ENCODE data around the gene MAPKAPK5.

MAPKAPK5 gene

GRCh38 chr12:111850526-111850925 lies 8.5 kb downstream of the MAPKAPK5 start:
- TF ChIP-seq CTCF (conservative IDR thresholded peaks at IDR 0.05; ENCODE audit: low read depth, low read length), result no peak
- peaks cover 45% of the 10 kb centered on the region; the same call in 1 of the 2 replicates for H3K79me2 ChIP-seq (ENCODE audit: insufficient read depth, low read depth)
- H3K4me2 ChIP-seq, result no peak overlapping the region
- no peak overlapping the region for H3K9ac ChIP-seq
- no peak overlapping the region for H3K4me3 ChIP-seq (IDR thresholded peaks at IDR 0.05; ENCODE audit: insufficient read depth, low read depth, low read length)
- H3K27me3 ChIP-seq (ENCODE audit: insufficient read depth, low read depth), result no peaks in the 10 kb centered on the region
- H3K27ac ChIP-seq, result no peak overlapping the region
- no peak overlapping the region for H2AFZ ChIP-seq (ENCODE audit: low read depth)
- no peaks in the 10 kb centered on the region for H3K4me1 ChIP-seq (ENCODE audit: low read depth, poor library complexity, severe bottlenecking)
- no peaks in the 10 kb centered on the region for H3K36me3 ChIP-seq (ENCODE audit: insufficient read depth)
- H4K20me1 ChIP-seq (ENCODE audit: insufficient read depth), result no peaks in the 10 kb centered on the region

- TF ChIP-seq CTCF (conservative IDR thresholded peaks at IDR 0.05; ENCODE audit: low read depth, low read length), result no peak
- Histone ChIP-seq H3K79me2 (ENCODE audit: insufficient read depth, low read depth) (peaks cover 69% of the 10 kb centered on the region; the same call in 1 of the 2 replicates), H3K27me3 (ENCODE audit: insufficient read depth, low read depth) (no peaks in the 10 kb centered on the region), H3K4me2 (no peak overlapping the region), H3K4me1 (ENCODE audit: low read depth, poor library complexity, severe bottlenecking) (no peaks in the 10 kb centered on the region), H3K4me3 (IDR thresholded peaks at IDR 0.05; ENCODE audit: insufficient read depth, low read depth, low read length) (no peak overlapping the region), H3K9ac (no peak overlapping the region), H3K27ac (no peak overlapping the region), H3K36me3 (ENCODE audit: insufficient read depth) (no peaks in the 10 kb centered on the region), H2AFZ (ENCODE audit: low read depth) (no peak overlapping the region), H4K20me1 (ENCODE audit: insufficient read depth) (no peaks in the 10 kb centered on the region)
Observed at GRCh38 chr12:111858186-111858585, 16.2 kb downstream of the MAPKAPK5 start.

- no peak overlapping the region for H2AFZ ChIP-seq (ENCODE audit: low read depth)
- no peak overlapping the region for H3K4me2 ChIP-seq
Observed at GRCh38 chr12:111858778-111859177, 16.8 kb downstream of the MAPKAPK5 start.

GRCh38 chr12:111864913-111865312 lies 22.9 kb downstream of the MAPKAPK5 start:
- Histone ChIP-seq H2AFZ (ENCODE audit: low read depth) (no peak overlapping the region), H3K27ac (no peak overlapping the region), H3K4me3 (IDR thresholded peaks at IDR 0.05; ENCODE audit: insufficient read depth, low read depth, low read length) (no peak overlapping the region), H3K36me3 (ENCODE audit: insufficient read depth) (no peaks in the 10 kb centered on the region), H3K79me2 (ENCODE audit: insufficient read depth, low read depth) (peaks cover 19% of the 10 kb centered on the region; the same call in 1 of the 2 replicates), H4K20me1 (ENCODE audit: insufficient read depth) (no peaks in the 10 kb centered on the region), H3K4me1 (ENCODE audit: low read depth, poor library complexity, severe bottlenecking) (no peaks in the 10 kb centered on the region), H3K9ac (no peak overlapping the region), H3K4me2 (no peak overlapping the region), H3K27me3 (ENCODE audit: insufficient read depth, low read depth) (no peaks in the 10 kb centered on the region)
- no peak for TF ChIP-seq CTCF (conservative IDR thresholded peaks at IDR 0.05; ENCODE audit: low read depth, low read length)

More at GRCh38 chr12:111858778-111859177, 16.8 kb downstream of the MAPKAPK5 start:
- H3K36me3 ChIP-seq (ENCODE audit: insufficient read depth), result no peaks in the 10 kb centered on the region
- H4K20me1 ChIP-seq (ENCODE audit: insufficient read depth), result no peaks in the 10 kb centered on the region
- no peak for TF ChIP-seq CTCF (conservative IDR thresholded peaks at IDR 0.05; ENCODE audit: low read depth, low read length)
- H3K4me3 ChIP-seq (IDR thresholded peaks at IDR 0.05; ENCODE audit: insufficient read depth, low read depth, low read length), result no peak overlapping the region
- no peaks in the 10 kb centered on the region for H3K27me3 ChIP-seq (ENCODE audit: insufficient read depth, low read depth)
- H3K4me1 ChIP-seq (ENCODE audit: low read depth, poor library complexity, severe bottlenecking), result no peaks in the 10 kb centered on the region
- no peak overlapping the region for H3K27ac ChIP-seq
- H3K79me2 ChIP-seq (ENCODE audit: insufficient read depth, low read depth), result peaks cover 63% of the 10 kb centered on the region; the same call in 1 of the 2 replicates
- no peak overlapping the region for H3K9ac ChIP-seq

Data from KMS-11 (cell line).